Suprapubic skin (tissue), 4 donors: ENCODE data around the gene RAB36. TPM values are rescaled to one million over a fixed set of nuclear protein-coding genes. Genes with fewer than 3 reads are reported as not detected.
"Not testable (repeated sequence)": the region's sequence is repeated elsewhere in the genome, so short reads cannot be mapped to it uniquely, and the experiment has no call there.

Experiments used
- DNase-seq, 2 donors: peaks; one replicate each; pipeline ENCODE4 v3.0.0-alpha.2; 2019; ENCODE audit warnings: low spot score in 2 of 2
- H3K27ac ChIP-seq: fragments of 200-600 bp; sonication (generic); one replicate; pipeline ENCODE4 v1.5.1; 2019
- H3K27me3 ChIP-seq: fragments of 200-600 bp; sonication (generic); one replicate; pipeline ENCODE4 v1.5.1; 2019
- H3K36me3 ChIP-seq: fragments of 200-600 bp; sonication (generic); one replicate; pipeline ENCODE4 v1.5.1; 2019
- H3K4me1 ChIP-seq: fragments of 200-600 bp; sonication (generic); one replicate; pipeline ENCODE4 v1.5.1; 2019
- H3K4me3 ChIP-seq: fragments of 200-600 bp; sonication (generic); one replicate; pipeline ENCODE4 v1.5.1; 2019; ENCODE audit warnings: mild to moderate bottlenecking
- H3K9me3 ChIP-seq: fragments of 200-600 bp; sonication (generic); one replicate; pipeline ENCODE4 v1.5.1; 2019
- EP300 ChIP-seq: sonication (generic); formaldehyde crosslinking; IDR thresholded peaks from one replicate; pipeline ENCODE4 v1.6.1; 2017; ENCODE audit warnings: antibody characterized with exemption
- POLR2A ChIP-seq, 2 donors: fragments of 450-650 bp; IDR thresholded peaks; one replicate each; pipeline ENCODE4 v1.6.1; 2017; ENCODE audit warnings: antibody characterized with exemption in 2 of 2, mild to moderate bottlenecking in 2 of 2, moderate library complexity in 2 of 2
- POLR2AphosphoS5 ChIP-seq, 3 donors: sonication (generic); formaldehyde crosslinking; IDR thresholded peaks; one replicate each; pipeline ENCODE4 v1.6.1; 2017; ENCODE audit warnings: antibody characterized with exemption in 3 of 3
- WGBS: methylation state at CpG from one replicate; pipeline ENCODE4 v1.1.5; 2018; 5-methylcytosine and 5-hydroxymethylcytosine counted together
- total RNA-seq, 4 donors: library from RNA; depleted of rRNA; stranded (reverse); fragments of >200 nt; gene quantifications; one replicate each; pipeline ENCODE4 v1.1.0, GENCODE V29; 2016
- TF ChIP-seq, protein P1 (sequence below), 2 donors: fragments of 200-600 bp in 1 of 2; fragments of 450-650 bp in 1 of 2; sonication (generic) in 1 of 2; IDR thresholded peaks; one replicate each; pipeline ENCODE4 v1.5.1; 2016 to 2019; ENCODE audit warnings: antibody characterized with exemption in 2 of 2, mild to moderate bottlenecking in 1 of 2, moderate library complexity in 1 of 2

Gene RAB36
- total RNA-seq, 4 donors from 2014 or later, result 1.7 to 3.1 (median 2.9) TPM

- no peaks in the 10 kb centered on the region for H3K9me3 ChIP-seq
- no peak for TF ChIP-seq POLR2A (IDR thresholded peaks at IDR 0.05)
- TF ChIP-seq, protein P1, sequence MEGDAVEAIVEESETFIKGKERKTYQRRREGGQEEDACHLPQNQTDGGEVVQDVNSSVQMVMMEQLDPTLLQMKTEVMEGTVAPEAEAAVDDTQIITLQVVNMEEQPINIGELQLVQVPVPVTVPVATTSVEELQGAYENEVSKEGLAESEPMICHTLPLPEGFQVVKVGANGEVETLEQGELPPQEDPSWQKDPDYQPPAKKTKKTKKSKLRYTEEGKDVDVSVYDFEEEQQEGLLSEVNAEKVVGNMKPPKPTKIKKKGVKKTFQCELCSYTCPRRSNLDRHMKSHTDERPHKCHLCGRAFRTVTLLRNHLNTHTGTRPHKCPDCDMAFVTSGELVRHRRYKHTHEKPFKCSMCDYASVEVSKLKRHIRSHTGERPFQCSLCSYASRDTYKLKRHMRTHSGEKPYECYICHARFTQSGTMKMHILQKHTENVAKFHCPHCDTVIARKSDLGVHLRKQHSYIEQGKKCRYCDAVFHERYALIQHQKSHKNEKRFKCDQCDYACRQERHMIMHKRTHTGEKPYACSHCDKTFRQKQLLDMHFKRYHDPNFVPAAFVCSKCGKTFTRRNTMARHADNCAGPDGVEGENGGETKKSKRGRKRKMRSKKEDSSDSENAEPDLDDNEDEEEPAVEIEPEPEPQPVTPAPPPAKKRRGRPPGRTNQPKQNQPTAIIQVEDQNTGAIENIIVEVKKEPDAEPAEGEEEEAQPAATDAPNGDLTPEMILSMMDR (IDR thresholded peaks at IDR 0.05), result no peak
- TF ChIP-seq EP300, result no peak
- TF ChIP-seq POLR2AphosphoS5 (IDR thresholded peaks at IDR 0.05), result no peak
- WGBS, result 86% methylated on average over 6 of the region's 6 CpGs
- H3K27me3 ChIP-seq, result no peaks in the 10 kb centered on the region
- H3K27ac ChIP-seq, result no peak overlapping the region
- H3K36me3 ChIP-seq, result no peaks in the 10 kb centered on the region
- H3K4me1 ChIP-seq, result peaks cover 9% of the 10 kb centered on the region
- DNase-seq, result no peak
- H3K4me3 ChIP-seq, result no peak overlapping the region
Observed at GRCh38 chr22:23131931-23132330, 13.3 kb upstream of the RAB36 start.

- WGBS, result 92% methylated on average over 10 of the region's 10 CpGs
- Histone ChIP-seq H3K36me3 (no peaks in the 10 kb centered on the region), H3K4me3 (no peak overlapping the region), H3K27me3 (no peaks in the 10 kb centered on the region), H3K27ac (no peak overlapping the region), H3K9me3 (no peaks in the 10 kb centered on the region), H3K4me1 (peaks cover 15% of the 10 kb centered on the region)
- no peak for DNase-seq
- TF ChIP-seq POLR2AphosphoS5 (IDR thresholded peaks at IDR 0.05), result no peak
- TF ChIP-seq, protein P1 (IDR thresholded peaks at IDR 0.05), result no peak
- TF ChIP-seq EP300, result no peak
- no peak for TF ChIP-seq POLR2A (IDR thresholded peaks at IDR 0.05)
Observed at GRCh38 chr22:23132376-23133091, 12.7 kb upstream of the RAB36 start.

- no peak for TF ChIP-seq POLR2AphosphoS5 (IDR thresholded peaks at IDR 0.05)
- Histone ChIP-seq H3K27me3 (no peaks in the 10 kb centered on the region), H3K4me1 (peaks cover 25% of the 10 kb centered on the region), H3K27ac (no peak overlapping the region), H3K36me3 (no peaks in the 10 kb centered on the region), H3K4me3 (no peak overlapping the region), H3K9me3 (no peaks in the 10 kb centered on the region)
- DNase-seq, result no peak
- WGBS, result 95% methylated on average over 10 of the region's 10 CpGs
Observed at GRCh38 chr22:23133922-23134321, 11.4 kb upstream of the RAB36 start.

DNA sequence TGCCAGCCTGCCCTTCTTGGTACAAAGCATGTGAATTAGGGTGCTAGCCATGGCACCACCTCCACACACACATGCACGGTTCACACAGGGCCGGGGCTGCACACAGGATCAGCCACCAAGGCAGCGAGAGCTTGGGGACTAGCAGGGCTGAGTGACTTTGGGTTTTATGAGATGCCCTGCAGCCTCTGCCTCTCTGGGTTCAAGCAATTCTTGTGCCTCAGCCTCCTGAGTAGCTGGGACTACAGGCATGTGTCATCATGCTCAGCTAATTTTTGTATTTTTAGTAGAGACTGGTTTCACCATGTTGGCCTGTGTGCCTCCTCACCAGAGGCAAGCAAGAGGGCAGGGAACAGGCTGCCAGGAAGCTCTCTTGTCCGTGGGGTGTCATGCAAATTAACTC lies 8.3 kb upstream of the RAB36 start:
- WGBS, result 87% methylated on average over 3 of the region's 4 CpGs
- not testable (repeated sequence) for H3K9me3 ChIP-seq, H3K36me3 ChIP-seq, DNase-seq, H3K4me3 ChIP-seq, H3K27me3 ChIP-seq
- peak overlapping the region; percentile 75 for H3K27ac ChIP-seq
- peaks cover 41% of the 10 kb centered on the region for H3K4me1 ChIP-seq

DNA sequence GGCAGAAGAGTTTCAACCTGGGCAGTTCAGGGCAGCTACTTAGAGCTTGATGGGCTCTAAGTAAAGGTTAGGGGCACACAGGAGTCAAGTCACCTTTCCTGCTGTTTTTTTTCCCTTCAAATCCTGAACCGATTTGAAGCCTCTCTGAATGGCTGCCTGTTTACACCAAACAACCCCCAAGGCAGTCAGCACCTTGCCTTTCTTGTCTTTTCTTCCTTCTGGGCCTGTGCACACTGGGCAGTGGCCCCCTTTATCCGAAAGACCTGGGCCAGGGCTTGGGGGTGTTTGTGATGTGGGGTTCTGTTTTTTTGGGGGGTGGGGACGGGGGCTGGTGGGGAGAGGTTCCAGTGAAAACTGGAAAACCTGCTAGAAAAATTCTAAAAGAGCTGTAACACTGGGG lies 7.8 kb upstream of the RAB36 start:
- Histone ChIP-seq H3K27ac (peak overlapping the region; percentile 75), H3K4me3 (no peak overlapping the region), H3K36me3 (no peaks in the 10 kb centered on the region), H3K4me1 (peaks cover 46% of the 10 kb centered on the region), H3K9me3 (no peaks in the 10 kb centered on the region), H3K27me3 (no peaks in the 10 kb centered on the region)
- WGBS, result 44% methylated on average over 3 of the region's 3 CpGs
- DNase-seq, result no peak
- no peak for TF ChIP-seq POLR2A (IDR thresholded peaks at IDR 0.05)
- TF ChIP-seq, protein P1 (IDR thresholded peaks at IDR 0.05), result no peak
- TF ChIP-seq POLR2AphosphoS5 (IDR thresholded peaks at IDR 0.05), result no peak
- TF ChIP-seq EP300, result no peak

DNA sequence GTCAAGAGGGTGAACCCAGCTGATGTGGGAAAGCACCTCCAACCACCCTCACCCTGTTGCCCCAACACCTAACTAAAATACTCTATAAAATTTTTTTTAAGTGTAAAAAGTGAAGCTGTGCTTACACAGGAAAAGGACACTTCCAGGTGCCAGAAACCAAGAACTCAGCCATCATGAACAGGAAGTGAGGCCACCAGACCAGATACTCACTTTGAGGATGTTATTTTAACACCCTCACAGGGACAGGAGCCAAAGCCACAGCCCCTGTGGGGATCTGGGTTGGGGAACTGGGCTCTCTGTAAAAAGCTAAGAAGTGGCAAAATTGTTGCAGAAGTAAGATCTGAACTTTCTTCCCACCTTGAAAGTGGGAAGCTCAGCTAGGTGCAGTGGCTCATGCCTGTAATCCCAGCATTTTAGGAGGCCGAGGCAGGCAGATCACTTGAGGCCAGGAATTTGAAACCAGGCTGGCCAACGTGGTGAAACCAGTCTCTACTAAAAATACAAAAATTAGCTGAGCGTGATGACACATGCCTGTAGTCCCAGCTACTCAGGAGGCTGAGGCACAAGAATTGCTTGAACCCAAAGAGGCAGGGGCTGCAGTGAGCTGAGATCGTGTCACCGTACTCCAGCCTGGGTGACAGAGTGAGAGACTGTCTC lies 7.2 kb upstream of the RAB36 start:
- Histone ChIP-seq H3K4me3 (no peak overlapping the region), H3K27me3 (no peaks in the 10 kb centered on the region), H3K36me3 (no peaks in the 10 kb centered on the region), H3K27ac (peak overlapping the region; percentile 75), H3K9me3 (no peaks in the 10 kb centered on the region), H3K4me1 (peaks cover 48% of the 10 kb centered on the region)
- DNase-seq, result no peak
- WGBS, result 21% methylated on average over 5 of the region's 5 CpGs
- TF ChIP-seq EP300, result no peak
- TF ChIP-seq, protein P1 (IDR thresholded peaks at IDR 0.05), result no peak
- TF ChIP-seq POLR2A (IDR thresholded peaks at IDR 0.05), result no peak
- TF ChIP-seq POLR2AphosphoS5 (IDR thresholded peaks at IDR 0.05), result no peak
